ENCODE data around the gene CES5A.
"Not testable (repeated sequence)": the region's sequence is repeated elsewhere in the genome, so short reads cannot be mapped to it uniquely, and the experiment has no call there.

The CES5A gene, protein sequence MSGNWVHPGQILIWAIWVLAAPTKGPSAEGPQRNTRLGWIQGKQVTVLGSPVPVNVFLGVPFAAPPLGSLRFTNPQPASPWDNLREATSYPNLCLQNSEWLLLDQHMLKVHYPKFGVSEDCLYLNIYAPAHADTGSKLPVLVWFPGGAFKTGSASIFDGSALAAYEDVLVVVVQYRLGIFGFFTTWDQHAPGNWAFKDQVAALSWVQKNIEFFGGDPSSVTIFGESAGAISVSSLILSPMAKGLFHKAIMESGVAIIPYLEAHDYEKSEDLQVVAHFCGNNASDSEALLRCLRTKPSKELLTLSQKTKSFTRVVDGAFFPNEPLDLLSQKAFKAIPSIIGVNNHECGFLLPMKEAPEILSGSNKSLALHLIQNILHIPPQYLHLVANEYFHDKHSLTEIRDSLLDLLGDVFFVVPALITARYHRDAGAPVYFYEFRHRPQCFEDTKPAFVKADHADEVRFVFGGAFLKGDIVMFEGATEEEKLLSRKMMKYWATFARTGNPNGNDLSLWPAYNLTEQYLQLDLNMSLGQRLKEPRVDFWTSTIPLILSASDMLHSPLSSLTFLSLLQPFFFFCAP

DNA sequence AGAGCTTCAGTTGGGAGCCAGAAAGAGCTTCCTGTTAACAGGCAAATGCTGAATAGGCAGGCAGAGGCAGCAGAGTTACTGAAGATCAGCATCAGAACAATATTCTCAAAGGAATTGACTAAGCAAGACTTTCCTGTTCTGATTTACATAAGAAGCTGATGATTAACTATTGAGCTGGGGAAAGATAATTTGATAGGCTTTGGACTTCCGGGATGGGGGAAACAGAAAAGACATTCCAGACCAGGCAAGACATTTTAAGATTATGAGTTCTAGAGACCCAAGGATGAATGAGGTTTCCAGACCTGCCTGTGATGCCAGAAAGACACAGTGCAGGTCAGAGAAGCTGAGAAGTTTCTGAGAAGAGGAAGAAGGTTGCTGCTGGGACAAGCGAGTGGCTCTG is at the start of gene CES5A:
CES5A (minus strand) TSS at position 101 of the 400 bp plus-strand sequence. CDS start 152 bp downstream, outside the sequence.
- DNase-seq = no peak

DNA sequence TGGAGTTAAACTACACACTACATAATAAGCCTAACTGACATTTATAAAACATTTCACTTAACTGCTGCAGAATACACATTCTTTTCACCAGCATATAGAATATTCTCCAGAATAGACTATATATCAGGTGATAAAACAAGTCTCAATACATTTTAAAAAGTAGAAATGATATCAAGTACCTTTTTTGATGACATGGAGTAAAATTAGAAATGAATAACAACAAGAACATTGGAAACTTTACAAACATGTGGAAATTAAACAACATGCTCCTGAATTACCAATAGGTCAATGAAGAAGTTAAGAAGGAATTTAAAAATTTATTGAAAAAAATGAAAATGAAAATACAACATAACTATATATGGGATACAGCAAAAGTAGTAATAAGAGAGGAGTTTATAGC is 47.5 kb upstream of the CES5A start:
- no peak for DNase-seq

- no peak for DNase-seq
Measured at GRCh38 chr16:55917373-55918160, 42.4 kb upstream of the CES5A start.

DNA sequence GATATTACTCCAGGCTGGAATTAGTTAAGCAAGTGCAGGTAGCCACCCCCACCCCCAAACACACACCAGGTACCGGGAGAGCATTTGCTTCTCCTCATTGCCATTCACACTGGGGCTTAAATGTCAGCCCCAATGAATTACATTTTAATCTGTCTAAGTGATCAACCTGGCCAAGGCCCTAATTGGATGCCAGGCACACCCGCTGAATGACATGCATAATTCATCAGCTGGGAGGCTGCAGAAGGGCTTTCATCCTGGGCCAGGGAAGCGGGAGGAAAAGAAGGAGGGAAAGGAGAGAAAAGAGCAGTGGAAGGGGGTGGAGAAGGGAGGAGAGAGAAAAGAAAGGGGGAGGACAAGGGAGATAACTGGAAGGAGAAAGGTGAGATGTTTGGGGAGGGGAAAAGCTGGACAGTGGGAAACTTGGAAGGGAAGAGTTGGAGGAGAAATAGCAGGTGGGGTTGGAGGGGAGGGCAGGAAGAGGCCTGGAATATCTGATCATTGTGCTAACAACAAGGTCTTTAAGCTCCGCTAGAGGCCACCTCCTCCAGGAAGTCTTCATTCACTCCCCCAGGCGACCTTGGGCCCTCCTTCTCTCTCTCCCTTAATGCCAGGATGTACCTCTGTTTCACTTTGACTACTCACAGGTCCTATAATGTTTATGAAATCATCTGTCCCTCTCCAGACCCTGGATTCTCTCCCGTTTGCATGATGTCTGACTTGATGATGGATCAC is 40.1 kb upstream of the CES5A start:
- DNase-seq = no peak

GRCh38 chr16:55914383-55914782 is 39.2 kb upstream of the CES5A start:
- no peak for DNase-seq

DNA sequence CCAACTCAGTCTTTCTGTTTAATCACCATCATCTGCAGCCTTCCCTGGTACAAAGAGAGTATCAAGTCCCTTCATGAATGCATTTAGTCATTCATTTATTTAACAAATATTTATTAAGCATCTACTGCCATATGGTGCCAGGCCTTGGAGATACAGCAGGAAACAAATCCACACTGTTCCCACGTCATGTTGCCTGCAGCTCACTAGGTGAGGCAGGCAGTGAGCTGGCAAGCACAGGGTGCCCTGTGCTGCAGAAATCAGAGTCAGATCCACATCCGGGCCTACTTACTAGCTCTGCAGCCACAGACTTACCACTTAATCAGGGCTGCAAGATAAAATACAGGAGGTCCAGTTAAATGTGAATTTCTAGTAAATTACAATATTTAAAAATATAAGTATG is 38.5 kb upstream of the CES5A start:
- DNase-seq = no peak

- DNase-seq = not testable (repeated sequence)
Measured at GRCh38 chr16:55913121-55913520, 37.9 kb upstream of the CES5A start.

GRCh38 chr16:55912022-55912421 is 36.8 kb upstream of the CES5A start:
- no peak for DNase-seq

GRCh38 chr16:55911616-55912015 is 36.4 kb upstream of the CES5A start:
- no peak for DNase-seq

- DNase-seq = no peak
Measured at GRCh38 chr16:55909876-55910275, 34.7 kb upstream of the CES5A start.

- DNase-seq = no peak
Measured at GRCh38 chr16:55908641-55909040, 33.5 kb upstream of the CES5A start.

GRCh38 chr16:55907661-55908060 is 32.5 kb upstream of the CES5A start:
- no peak for DNase-seq

DNA sequence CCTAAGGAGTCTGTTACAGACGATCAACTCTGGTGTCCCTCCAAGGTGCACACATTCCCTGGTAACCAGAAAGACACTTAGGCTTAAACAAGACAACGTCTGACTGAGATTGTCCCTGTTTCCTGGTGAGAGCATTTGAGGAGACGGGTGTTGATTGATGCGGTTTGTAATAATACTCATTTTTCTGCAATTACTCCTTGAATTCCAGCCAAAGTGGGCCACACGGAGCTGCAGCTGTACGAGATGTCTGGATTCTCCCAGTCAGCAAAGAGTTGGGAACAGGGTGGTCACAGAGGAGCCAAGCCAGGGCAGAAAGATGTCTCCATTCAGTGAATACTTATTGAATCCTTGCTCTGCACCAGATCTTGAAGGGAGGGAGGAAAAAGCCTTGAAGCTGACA is 30.9 kb upstream of the CES5A start:
- DNase-seq = no peak

- DNase-seq = no peak
Measured at GRCh38 chr16:55905651-55906050, 30.5 kb upstream of the CES5A start.

- no peak for DNase-seq
Measured at GRCh38 chr16:55901566-55902217, 26.5 kb upstream of the CES5A start.

GRCh38 chr16:55900616-55901393 is 25.6 kb upstream of the CES5A start:
- no peak for DNase-seq

GRCh38 chr16:55899857-55900256 is 24.7 kb upstream of the CES5A start:
- no peak for DNase-seq

DNA sequence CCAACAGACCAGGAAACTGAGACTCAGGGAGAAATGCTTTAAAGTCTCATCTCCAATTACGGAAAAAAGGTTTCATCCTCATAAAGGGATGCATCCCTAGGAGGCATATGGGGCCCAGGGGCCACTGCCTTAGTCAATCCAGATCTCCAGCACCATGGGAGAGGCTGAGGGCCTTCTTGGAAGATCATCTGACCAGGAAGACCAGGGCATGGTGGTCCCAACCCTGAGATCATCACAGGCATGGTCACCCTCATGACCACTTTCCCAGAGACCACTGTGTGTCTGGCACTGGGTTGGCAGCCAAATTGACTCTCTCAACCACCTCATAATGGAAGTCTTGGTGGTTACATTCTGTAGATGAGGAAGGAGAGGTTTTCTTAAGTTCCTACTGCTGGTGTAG is 23.4 kb upstream of the CES5A start:
- no peak for DNase-seq

- DNase-seq = no peak
Measured at GRCh38 chr16:55892821-55893220, 17.6 kb upstream of the CES5A start.

DNA sequence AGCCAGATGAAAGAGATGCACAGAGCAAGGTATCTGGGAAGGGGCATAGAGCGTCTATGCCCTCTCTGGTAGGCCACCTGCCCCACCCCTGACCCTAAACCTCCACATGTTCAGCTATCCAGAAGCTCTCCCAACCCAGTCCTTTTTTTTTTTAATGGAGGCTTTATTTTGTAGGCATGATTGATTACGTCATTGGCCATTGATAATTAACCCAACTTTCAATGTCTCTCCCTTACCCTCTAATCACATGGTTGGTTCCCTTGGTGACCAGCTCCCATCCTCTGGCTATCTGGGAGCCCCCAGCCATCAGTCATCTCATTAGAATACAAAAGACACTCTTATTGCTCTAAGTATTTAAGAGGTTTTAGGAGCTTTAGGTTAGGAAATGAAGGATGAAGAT is 14.3 kb upstream of the CES5A start:
- DNase-seq = no peak

GRCh38 chr16:55888546-55888945 is 13.4 kb upstream of the CES5A start:
- DNase-seq = no peak

GRCh38 chr16:55876854-55877253 is 1.7 kb upstream of the CES5A start:
- DNase-seq = no peak

All from activated CD4-positive, alpha-beta T cell treated with anti-CD3 and anti-CD28 coated beads for 48 hours (primary cell).